Measurements from ENCODE around the gene ZNF560. TPM values are rescaled to one million over a fixed set of nuclear protein-coding genes. Genes with fewer than 3 reads are reported as not detected.
A peak's percentile ranks its signal among the peaks of the same experiment; 100 is the strongest.
"Not testable (repeated sequence)": the region's sequence is repeated elsewhere in the genome, so short reads cannot be mapped to it uniquely, and the experiment has no call there.

The ZNF560 gene
- 0.38 and 0.96 TPM in 2 replicates for polyA plus RNA-seq (2011; rRNA removed)
- 0.46 and 0.66 TPM in 2 replicates for polyA minus RNA-seq (2011; rRNA and poly(A)+ RNA removed)

GRCh38 chr19:9498183-9498902 lies at the start of gene ZNF560:
Gene ZNF560, minus strand, starts transcription at chr19:9498616. Its CDS starts 23,303 bp downstream, at chr19:9475313.
- TF ChIP-seq CTCF (IDR thresholded peaks at IDR 0.05; ENCODE audit: insufficient read depth, low read depth, low read length), result peak; percentile 47
- Histone ChIP-seq H3K27me3 (ENCODE audit: control insufficient read depth, insufficient read depth, low read length) (no peaks in the 10 kb centered on the region), H3K36me3 (ENCODE audit: control insufficient read depth, insufficient read depth, low read length) (no peaks in the 10 kb centered on the region), H3K4me3 (ENCODE audit: low read depth, low read length) (peak within 1 kb of the TSS; percentile 39)
- CTCF ChIA-PET, result interaction anchor here (0.6 to 1.0 kb wide), 2 partner anchors 18 to 406 kb away, joined by 3 read pairs; no protein-coding TSS in a partner anchor
- POLR2A ChIA-PET, result no interaction called here
- no peak for DNase-seq (ENCODE audit: low read depth)

- ChIA-PET POLR2A (no interaction called here), CTCF (no interaction called here)
- no peak overlapping the region for H3K4me3 ChIP-seq (ENCODE audit: low read depth, low read length)
- no peak for TF ChIP-seq CTCF (IDR thresholded peaks at IDR 0.05; ENCODE audit: insufficient read depth, low read depth, low read length)
- no peaks in the 10 kb centered on the region for H3K36me3 ChIP-seq (ENCODE audit: control insufficient read depth, insufficient read depth, low read length)
- H3K27me3 ChIP-seq (ENCODE audit: control insufficient read depth, insufficient read depth, low read length), result no peaks in the 10 kb centered on the region
- DNase-seq (ENCODE audit: low read depth), result no peak
Observed at GRCh38 chr19:9547870-9548269, 49.5 kb upstream of the ZNF560 start.

- POLR2A ChIA-PET; CTCF ChIA-PET; H3K27me3 ChIP-seq (ENCODE audit: control insufficient read depth, insufficient read depth, low read length); H3K4me3 ChIP-seq (ENCODE audit: low read depth, low read length); H3K36me3 ChIP-seq (ENCODE audit: control insufficient read depth, insufficient read depth, low read length); DNase-seq (ENCODE audit: low read depth): not testable (repeated sequence)
Observed at GRCh38 chr19:9541281-9541680, 42.9 kb upstream of the ZNF560 start.

- H3K36me3 ChIP-seq (ENCODE audit: control insufficient read depth, insufficient read depth, low read length); POLR2A ChIA-PET; CTCF ChIA-PET; DNase-seq (ENCODE audit: low read depth); H3K27me3 ChIP-seq (ENCODE audit: control insufficient read depth, insufficient read depth, low read length); H3K4me3 ChIP-seq (ENCODE audit: low read depth, low read length): not testable (repeated sequence)
Observed at GRCh38 chr19:9539921-9540320, 41.5 kb upstream of the ZNF560 start.

GRCh38 chr19:9539201-9539600 lies 40.8 kb upstream of the ZNF560 start:
- H3K27me3 ChIP-seq (ENCODE audit: control insufficient read depth, insufficient read depth, low read length); DNase-seq (ENCODE audit: low read depth); POLR2A ChIA-PET: not testable (repeated sequence)
- peak overlapping the region; percentile 87; the same call in 1 of the 2 replicates for H3K4me3 ChIP-seq (ENCODE audit: low read depth, low read length)
- CTCF ChIA-PET, result interaction anchor here (1.0 kb wide), 1 partner anchor 14 kb away, joined by 5 read pairs; no protein-coding TSS in a partner anchor
- H3K36me3 ChIP-seq (ENCODE audit: control insufficient read depth, insufficient read depth, low read length), result peaks cover 14% of the 10 kb centered on the region

- POLR2A ChIA-PET, result no interaction called here
- H3K4me3 ChIP-seq (ENCODE audit: low read depth, low read length), result peak within 1 kb of the TSS; percentile 87
- H3K36me3 ChIP-seq (ENCODE audit: control insufficient read depth, insufficient read depth, low read length), result peaks cover 18% of the 10 kb centered on the region
- no peaks in the 10 kb centered on the region for H3K27me3 ChIP-seq (ENCODE audit: control insufficient read depth, insufficient read depth, low read length)
- no peak for TF ChIP-seq CTCF (IDR thresholded peaks at IDR 0.05; ENCODE audit: insufficient read depth, low read depth, low read length)
- CTCF ChIA-PET, result interaction anchor here (1.0 kb wide), 1 partner anchor 15 kb away, joined by 5 read pairs; no protein-coding TSS in a partner anchor
- DNase-seq (ENCODE audit: low read depth), result peak; percentile 36
Observed at GRCh38 chr19:9538183-9539058, 40.0 kb upstream of the ZNF560 start, which contains the start of gene ZNF426. Gene ZNF426, minus strand, starts transcription at chr19:9538645. Its CDS starts 2,413 bp downstream, at chr19:9536232.
